ENCODE measurements around the gene TRDMT1.
A peak's percentile ranks its signal among the peaks of the same experiment; 100 is the strongest.

The TRDMT1 gene, protein sequence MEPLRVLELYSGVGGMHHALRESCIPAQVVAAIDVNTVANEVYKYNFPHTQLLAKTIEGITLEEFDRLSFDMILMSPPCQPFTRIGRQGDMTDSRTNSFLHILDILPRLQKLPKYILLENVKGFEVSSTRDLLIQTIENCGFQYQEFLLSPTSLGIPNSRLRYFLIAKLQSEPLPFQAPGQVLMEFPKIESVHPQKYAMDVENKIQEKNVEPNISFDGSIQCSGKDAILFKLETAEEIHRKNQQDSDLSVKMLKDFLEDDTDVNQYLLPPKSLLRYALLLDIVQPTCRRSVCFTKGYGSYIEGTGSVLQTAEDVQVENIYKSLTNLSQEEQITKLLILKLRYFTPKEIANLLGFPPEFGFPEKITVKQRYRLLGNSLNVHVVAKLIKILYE

DNA sequence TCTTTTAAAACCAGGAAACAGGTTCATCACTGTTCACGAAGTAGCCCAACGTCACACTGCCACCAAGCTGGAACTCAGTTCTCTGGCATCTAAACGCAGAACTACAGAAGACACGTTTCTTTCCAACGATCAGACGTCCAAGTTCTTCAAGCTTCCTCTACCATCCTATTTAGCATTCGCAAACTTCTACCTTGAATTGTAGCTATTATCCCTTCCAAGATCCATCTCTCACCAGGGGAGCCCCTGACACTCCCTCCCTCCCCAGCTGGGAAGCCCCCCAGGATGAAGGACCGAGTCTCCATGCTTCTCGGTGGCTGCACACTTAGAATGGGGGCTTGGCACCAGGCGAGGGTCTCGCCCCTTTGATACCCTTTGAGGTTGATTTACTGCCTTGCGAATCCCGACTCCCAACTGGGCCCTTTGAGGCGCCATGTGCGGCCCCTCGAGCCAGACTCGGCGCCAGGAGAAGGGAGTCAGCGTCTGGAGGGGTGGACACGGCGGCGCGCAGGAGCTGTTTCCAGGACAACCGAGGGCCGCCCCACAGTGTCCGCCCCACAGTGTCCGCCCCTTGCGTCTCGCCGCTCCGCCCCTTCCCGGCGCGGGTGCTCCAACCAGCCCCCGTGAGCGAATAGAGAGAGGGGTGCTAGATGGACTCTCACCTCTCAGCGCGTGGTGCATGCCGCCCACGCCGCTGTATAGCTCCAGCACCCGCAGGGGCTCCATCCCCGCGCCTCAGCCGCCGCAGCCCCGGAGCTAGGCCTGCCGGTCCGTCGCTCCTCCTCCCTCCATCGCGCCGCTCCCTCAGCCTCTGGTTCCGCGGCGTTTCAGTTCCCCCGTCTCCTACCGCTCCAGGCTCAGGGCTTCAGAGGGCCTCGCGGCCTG, at the start of gene TRDMT1:
Gene TRDMT1, minus strand, starts transcription at position 761 of the 882 bp plus-strand sequence. Its CDS starts 38 bp downstream, at position 723.
- peak; percentile 93 for DNase-seq

DNA sequence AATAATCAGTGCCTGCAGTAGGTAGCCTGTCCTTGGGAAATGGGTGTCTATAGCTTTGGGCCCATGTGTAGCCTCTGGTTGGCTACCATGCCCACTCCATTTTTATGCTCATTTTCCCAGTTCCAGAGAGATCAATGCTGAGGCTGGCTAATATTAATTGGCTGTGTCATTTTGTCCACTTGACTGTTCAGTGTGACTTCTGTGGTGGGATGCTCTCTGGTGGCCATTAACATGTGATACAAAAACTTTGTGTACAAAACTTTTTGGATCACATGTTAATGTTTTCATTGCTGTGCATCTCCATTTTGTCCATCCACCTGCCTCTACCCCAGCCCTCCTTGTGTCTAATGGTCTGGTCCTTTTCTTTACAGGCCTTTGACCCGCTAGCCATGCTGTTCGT, 49.3 kb upstream of the TRDMT1 start:
- DNase-seq = no peak

DNA sequence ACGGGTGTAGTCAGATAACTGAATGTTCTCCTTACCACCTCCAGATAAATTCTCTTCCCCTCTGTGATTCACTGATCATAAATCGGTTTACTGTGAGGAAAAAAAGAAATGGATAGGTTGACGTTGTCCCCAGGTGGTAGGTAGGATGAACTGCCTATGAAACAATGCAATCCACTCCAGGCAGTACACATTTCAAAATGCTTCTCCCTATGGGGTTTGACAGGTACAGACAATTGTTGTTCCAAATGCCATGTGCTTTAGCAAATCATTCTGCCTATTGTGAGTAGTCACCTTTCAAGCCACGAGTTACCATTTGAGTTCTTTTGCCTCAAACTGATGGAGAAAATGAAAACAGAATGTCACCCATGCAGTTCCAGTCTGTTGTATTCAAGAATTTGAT, 48.3 kb upstream of the TRDMT1 start:
- DNase-seq = no peak

DNA sequence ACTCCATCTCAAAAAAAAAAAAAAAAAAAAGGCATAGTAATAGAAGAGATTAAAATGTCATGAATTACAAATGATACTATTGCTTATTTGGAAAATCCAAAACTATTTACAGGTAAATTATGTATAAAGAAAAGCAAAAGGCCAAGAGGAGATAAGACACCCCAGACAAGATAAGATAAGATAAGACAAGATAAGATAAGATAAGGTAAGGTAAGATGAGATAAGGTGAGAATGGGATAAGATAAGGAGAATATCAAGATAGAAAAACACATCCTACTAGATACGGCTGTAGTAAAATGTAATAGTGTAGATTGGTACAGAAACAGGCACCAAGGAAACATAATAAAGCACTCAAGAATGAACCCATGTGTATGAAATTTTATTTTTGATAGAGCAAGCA, 47.5 kb upstream of the TRDMT1 start:
- no peak for DNase-seq

DNA sequence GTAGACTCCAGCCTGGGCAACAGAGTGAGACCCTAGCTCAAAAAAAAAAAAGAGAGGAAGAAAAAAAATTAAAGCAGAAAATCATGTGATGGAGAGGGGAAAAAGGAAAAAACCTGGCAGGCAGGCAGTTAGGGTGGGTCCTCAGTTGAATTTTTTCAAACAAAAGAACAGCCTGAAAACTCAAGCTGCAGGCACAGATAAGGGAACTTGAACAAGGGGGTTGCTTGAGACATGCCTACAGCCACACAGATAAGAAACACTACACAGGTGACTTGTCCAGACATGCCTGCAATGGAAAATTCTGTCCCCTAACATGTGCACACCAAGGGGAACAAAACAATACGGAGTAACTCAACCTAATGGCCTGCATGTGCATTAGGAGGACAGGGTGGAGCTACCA, 45.7 kb upstream of the TRDMT1 start:
- DNase-seq = no peak

DNA sequence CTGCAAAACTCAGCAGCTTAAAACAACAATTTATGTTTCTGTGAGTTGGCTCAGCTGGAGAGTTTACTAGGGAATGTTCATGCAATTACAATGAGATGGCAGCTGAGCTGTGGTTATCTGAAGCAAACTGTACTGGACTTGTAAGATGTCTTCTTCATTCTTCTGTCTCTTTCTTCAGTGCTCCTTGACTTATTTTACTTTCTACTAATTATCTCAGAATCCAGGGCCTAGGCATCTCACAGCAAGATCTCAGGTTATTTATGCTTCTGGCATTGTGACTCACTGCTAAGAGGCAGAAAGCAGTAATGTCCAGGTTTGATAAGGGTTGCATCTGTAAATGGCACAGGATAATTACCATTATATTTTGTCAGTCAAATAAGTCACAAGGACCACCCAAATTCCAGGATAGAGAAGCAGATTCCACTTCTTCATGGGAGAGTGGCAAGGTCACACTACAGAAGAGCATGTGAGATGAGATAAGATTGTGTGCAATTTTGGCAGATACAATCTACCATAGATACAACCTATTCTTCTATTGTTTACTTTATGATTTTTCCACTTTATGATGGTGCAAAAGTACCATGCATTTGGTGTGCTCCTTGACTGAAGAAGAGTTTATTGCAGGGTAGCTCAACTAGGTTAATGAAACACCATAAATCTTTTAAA, 43.4 kb upstream of the TRDMT1 start:
- DNase-seq = no peak

DNA sequence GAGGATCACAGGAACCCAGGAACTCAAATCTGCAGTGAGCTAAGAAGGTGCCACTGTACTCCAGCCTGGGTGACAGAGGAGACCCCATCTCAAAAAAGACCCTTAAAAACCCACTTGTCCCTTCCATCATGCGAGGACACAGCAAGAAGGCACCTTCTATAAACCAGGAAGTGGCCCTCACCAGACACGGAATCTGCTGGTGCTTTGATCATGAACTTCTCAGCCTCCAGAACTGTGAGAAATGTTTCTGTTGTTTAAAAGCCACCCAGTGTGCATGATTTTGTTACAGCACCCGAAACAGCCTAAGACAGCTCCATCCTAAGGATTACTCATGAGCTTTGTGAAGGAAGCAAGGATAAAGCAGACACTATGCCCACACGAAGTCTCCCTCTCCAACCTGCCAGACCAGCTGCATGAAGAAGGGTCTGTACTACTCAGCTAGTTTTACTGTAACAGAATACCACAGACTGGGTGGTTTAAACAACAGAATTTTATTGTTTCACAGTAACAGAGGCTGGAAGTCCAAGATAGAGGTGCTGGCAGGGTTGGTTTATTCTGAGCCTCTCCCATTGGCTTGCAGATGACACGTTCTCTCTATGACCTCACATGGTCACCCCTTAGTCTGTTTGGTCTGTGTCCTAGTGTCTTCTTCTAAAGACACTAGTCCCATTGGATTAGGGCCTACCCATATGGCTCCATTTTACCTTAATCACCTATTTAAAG, 40.3 kb upstream of the TRDMT1 start:
- no peak for DNase-seq

DNA sequence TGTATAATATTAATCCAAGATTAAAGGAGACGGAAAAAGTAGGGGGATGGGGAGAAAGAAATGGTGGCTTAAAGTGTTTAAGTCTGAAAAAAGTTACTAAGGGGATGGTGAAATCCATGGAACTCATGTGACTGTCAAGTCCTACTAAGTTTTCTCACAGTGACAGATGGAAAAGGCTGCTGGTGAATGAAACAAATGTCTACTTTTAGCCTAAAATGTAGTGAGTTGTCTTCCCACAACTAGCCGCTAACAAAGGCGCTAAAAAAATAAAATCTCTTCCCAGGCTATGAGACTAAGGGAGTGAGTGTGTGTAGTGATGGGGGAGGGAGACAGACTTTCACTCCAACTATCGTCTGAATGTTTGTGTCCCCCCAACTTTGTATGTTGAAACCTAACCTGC, 39.1 kb upstream of the TRDMT1 start:
- no peak for DNase-seq

DNA sequence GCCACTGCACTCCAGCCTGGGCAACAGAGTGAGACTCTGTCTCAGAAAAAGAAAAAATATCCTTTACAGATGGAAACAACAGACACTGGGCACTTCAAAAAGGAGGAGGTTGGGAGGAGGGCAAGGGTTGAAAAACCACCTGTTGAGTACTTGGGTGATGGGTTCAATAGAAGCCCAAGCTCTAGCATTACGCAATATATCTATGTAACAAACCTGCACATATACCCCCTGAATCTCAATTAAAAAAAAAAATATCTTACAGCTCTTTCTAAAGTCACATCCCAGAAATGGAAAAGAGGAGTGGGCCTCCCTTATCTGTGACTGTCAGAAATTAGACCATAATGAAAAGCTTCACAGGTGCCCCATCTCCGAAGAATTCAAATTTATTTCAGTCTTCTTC, 38.6 kb upstream of the TRDMT1 start:
- no peak for DNase-seq

DNA sequence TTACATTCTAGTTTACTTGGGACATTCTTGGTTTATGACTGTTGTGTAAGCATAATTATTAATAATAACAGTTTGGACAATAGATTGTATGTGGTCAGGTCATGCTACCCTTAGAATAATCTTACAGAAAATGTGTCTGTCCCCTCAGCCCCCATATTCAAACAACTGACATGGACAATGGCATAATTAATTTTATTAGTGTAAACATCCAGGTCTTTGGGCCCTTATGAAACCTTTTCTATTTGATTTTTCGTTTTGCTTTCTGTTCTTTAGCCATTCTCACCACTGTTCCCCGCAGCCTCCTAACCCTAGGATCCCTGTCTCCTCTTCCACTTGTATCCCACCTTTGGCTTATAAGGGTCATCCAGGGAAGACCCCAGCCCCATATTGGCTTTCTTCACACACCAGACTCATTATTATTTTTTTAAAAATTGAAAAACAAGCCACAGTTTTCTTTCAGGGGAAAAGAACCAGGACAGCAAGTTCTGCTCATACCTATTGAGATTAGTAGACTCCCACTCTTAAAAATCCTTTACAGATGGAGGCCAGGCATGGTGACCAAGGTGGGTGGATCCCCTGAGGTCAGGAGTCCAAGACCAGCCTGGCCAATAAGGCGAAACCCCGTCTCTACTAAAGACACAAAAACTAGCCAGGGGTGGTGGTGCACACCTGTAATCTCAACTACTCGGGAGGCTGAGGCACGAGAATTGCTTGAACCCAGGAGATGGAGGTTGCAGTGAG, 38.0 kb upstream of the TRDMT1 start:
- DNase-seq = no peak

DNA sequence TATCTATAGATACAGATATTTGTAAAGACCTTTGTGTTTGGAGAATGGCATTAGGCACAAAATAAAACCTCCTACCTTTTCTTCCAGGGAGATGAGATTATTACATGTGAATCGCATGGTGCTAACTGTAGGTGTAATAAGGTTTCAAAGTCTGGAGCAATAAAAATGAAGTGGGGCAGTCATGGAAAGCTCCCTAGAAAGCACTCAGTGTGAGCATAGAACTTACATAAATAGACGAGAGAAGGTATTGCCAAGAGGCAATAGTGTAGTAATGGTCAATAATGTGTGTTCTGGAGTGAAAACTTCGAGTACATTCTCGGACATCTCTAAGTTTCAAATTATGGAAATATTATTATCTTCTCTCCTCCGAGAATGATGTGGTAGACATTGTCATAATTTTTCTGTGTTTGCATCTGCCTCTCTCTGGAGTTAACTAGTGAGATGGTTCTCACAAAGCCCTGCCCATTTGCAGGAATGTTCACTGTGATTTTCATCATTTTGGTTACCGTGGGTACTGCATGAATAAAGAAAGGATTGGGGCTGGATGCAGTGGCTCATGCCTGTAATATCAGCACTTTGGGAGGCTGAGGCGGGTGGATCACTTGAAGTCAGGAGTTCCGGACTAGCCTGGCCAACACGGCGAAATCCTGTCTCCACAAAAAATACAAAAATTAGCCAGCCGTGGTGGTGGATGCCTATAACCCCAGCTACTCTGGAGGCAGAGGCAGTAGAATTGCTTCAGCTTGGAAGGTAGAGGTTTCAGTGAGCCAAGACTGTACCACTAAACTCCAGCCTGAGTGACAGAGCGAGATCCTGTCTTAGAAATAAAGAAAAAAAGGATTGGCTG, 37.2 kb upstream of the TRDMT1 start:
- DNase-seq = no peak

DNA sequence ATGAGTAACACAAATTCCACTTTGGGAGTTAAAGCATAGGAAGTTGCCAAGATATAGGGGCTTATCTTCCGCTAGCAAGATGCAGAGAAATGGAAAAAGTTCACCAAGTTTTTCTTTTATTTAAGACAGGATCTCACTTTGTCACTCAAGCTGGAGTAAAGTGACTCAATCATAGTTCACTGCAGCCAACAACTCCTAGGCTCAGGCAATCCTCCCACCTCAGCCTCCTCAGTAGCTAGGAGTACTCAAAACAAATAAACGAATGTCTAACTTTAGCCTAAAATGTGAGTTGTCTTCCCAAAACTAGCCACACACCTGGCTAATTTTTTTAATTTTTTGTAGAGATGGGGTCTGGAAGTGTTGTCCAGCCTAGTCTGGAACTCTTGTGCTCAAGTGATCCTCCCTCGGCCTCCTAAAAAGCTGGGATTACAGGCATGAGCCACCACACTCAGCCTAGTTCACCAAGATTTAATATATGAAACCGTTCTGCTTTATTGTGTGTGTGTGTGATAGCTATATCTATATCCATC, 36.5 kb upstream of the TRDMT1 start:
- DNase-seq = no peak

DNA sequence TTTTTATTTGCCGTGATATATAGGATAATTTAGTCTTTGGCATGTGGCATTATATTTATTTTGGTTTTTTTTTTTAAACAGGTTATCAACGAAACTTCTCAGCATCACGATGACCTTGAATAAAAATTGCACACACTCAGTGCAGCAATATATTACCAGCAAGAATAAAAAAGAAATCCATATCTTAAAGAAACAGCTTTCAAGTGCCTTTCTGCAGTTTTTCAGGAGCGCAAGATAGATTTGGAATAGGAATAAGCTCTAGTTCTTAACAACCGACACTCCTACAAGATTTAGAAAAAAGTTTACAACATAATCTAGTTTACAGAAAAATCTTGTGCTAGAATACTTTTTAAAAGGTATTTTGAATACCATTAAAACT, 35.7 kb upstream of the TRDMT1 start:
- no peak for DNase-seq

DNA sequence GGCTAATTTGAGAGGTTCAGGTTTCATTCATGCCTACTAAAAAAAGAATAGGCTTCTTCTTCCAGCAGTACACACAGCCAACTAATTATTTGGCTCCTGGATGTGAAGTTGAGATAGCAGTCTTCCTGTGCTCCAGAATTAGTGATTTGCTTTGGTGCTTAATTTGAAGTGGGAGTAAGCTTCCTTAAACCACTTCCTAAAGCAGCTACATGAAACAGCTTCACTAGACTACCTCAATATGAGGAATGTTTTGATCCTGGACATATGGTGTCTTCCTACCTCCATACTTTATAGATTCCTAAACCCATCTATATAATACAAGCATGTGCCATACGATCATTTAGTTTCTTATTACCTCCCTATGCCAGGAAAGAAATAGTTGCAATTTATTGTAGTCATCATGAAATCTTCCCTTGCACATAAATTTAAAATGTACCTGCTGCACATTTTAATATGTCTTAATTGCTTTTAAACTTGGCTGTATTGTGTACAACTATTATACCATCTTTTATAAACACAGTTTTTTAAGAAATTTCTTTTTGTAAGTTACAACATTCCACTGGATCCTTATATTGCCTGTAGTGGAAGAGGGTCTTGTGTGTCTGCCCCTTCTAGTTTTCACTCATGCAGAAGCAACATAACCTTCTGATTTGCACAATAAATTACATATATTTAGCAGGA, 35.1 kb upstream of the TRDMT1 start:
- DNase-seq = no peak

DNA sequence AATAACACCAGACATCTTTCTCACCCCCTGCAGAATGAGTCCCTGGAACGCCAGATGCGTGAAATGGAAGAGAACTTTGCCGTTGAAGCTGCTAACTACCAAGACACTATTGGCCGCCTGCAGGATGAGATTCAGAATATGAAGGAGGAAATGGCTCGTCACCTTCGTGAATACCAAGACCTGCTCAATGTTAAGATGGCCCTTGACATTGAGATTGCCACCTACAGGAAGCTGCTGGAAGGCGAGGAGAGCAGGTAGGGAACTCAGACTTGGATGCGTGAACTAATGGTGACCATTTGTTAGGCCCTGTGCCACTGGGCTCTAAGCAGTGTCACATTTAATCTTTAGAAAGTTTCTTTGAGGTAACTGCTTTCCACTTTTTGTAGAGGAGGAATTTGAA, 33.7 kb upstream of the TRDMT1 start:
- DNase-seq = no peak

DNA sequence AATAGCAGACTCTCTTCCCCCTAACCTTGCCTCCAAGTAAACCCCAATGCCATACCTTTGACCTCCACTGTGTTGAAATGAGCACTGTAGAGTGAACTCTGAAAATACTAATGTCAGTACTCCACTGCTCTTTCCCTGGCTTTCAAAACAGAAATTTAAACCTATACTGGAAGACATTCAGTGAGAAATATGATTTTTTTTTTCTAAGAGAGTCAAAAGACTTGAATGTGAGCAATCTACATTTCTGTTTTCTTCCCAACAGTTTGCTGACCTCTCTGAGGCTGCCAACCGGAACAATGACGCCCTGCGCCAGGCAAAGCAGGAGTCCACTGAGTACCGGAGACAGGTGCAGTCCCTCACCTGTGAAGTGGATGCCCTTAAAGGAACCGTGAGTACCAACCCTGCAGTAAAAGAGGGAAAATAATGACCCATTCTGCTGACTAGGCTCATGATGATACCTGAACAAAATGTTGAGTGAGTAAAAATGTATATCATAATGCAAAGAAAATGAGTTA, 33.0 kb upstream of the TRDMT1 start:
- no peak for DNase-seq

DNA sequence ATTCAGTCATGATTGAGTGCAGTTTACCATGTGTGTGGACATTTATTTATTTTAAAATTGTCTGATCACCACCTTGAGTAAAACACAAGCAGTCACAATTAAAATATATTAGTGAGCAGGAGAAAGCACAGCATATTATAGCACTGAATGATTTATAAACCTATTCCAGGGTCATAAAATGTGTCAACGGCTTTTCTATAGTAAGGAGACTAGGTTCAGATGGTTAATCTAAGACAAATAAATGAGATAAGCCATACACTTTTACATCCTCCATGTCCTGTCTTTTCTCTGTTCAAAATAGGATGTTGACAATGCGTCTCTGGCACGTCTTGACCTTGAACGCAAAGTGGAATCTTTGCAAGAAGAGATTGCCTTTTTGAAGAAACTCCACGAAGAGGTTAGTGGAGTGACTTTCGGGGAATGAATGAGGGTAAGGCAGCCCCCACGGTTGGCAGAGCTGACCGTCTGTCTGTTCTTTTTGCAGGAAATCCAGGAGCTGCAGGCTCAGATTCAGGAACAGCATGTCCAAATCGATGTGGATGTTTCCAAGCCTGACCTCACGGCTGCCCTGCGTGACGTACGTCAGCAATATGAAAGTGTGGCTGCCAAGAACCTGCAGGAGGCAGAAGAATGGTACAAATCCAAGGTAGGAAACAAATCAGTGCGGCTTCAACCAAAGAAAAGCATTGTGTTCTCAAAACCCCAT, 32.0 kb upstream of the TRDMT1 start:
- no peak for DNase-seq

DNA sequence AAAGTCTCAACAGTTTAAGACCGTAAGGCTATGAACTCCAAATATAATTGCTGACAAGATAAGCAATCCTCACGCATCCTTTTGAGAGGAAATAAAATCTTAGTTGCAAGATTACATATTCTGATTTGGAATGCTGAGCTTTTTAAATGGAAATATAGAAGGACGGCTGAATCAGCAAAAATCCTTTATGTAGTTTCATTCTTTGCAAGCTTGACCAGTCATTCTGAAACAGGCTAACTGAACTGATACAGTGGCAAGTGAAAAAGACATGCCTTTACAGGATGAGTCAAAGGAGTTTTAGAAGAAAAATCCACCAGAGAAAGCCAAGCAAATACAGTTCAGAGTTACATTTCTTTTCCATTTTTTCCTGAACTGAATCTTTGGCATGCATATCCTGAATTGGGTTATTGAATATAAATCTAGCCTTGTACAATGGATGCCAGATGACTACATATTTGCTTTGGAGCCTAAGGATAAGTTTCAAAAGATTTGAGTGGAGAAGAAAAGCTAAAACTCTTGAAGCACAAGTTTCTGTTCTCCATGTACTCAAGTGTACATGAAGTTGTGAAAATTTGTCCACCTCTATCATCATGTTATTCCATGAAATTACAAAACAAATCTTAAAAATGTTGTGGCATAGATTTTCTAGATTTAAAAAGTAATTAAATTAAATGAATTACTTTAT, 30.9 kb upstream of the TRDMT1 start:
- no peak for DNase-seq

DNA sequence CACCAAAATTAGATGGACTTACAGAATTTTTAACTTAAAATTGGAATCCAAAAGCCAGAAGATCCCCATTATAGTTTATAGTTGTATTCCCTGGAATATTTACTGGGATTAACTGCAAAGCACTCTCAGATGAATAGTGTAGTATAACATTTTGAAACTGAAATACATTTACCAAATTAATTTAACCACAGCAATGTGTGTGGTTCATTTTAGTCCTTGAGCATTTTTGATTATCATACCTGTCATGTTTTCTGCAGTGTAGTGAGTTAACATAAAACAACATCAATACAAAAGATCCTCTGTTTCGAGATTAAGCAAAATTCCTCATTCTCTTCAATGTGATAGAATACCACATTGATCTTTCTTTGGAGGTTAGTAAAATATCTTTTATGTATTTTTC, 30.3 kb upstream of the TRDMT1 start:
- no peak for DNase-seq
